Nephron progenitor cell (in vitro differentiated cells): ENCODE results near the gene CNNM2.

ENCODE experiments used
- DNase-seq: peaks from one replicate; pipeline ENCODE4 v3.0.0; 2021
- H3K27ac Mint-ChIP-seq: 2 replicates; pipeline ENCODE4 v1.8.0; 2021; ENCODE audit warnings: mild to moderate bottlenecking, moderate library complexity, mixed read lengths
- H3K27me3 Mint-ChIP-seq: 2 replicates; pipeline ENCODE4 v1.8.0; 2021; ENCODE audit warnings: mild to moderate bottlenecking, low read depth, mixed read lengths; ENCODE audit not compliant: poor library complexity
- H3K36me3 Mint-ChIP-seq: 2 replicates; pipeline ENCODE4 v1.8.0; 2021; ENCODE audit warnings: low read depth, mixed read lengths
- H3K4me1 Mint-ChIP-seq: 2 replicates; pipeline ENCODE4 v1.8.0; 2021; ENCODE audit warnings: mixed read lengths
- H3K4me3 Mint-ChIP-seq: 2 replicates; pipeline ENCODE4 v1.8.0; 2021; ENCODE audit warnings: mild to moderate bottlenecking, moderate library complexity, mixed read lengths
- H3K9me3 Mint-ChIP-seq: 2 replicates; pipeline ENCODE4 v1.8.0; 2021; ENCODE audit warnings: mild to moderate bottlenecking, moderate library complexity, mixed read lengths
- TF ChIP-seq, protein P1 (sequence below): fragments of 200-600 bp; sonication (generic); IDR thresholded peaks from 2 replicates; pipeline ENCODE4 v1.5.0; 2021; ENCODE audit warnings: antibody characterized with exemption

Gene CNNM2

DNA sequence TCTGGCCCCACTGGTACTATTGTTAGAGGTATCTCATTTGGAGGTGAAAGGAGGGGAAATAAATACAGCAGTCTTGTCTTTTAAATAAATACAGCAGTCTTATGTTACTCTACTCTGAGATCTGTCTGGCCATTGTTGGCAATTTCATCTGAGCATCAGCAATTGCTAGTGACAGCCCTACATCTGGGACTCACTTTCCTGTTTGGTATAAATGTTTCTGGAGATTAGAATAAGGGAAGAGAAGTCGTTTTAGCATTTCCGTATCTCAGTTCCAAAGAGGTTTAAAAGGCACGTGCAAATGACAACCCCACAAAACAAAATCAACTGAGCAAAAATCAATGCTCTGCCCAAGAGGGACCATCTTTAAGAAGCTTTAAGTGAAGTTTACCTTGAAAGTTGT lies 18.1 kb upstream of the CNNM2 start:
- TF ChIP-seq, protein P1, sequence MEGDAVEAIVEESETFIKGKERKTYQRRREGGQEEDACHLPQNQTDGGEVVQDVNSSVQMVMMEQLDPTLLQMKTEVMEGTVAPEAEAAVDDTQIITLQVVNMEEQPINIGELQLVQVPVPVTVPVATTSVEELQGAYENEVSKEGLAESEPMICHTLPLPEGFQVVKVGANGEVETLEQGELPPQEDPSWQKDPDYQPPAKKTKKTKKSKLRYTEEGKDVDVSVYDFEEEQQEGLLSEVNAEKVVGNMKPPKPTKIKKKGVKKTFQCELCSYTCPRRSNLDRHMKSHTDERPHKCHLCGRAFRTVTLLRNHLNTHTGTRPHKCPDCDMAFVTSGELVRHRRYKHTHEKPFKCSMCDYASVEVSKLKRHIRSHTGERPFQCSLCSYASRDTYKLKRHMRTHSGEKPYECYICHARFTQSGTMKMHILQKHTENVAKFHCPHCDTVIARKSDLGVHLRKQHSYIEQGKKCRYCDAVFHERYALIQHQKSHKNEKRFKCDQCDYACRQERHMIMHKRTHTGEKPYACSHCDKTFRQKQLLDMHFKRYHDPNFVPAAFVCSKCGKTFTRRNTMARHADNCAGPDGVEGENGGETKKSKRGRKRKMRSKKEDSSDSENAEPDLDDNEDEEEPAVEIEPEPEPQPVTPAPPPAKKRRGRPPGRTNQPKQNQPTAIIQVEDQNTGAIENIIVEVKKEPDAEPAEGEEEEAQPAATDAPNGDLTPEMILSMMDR: no peak
- no peaks in the 10 kb centered on the region for H3K4me1 Mint-ChIP-seq
- H3K9me3 Mint-ChIP-seq: no peaks in the 10 kb centered on the region
- H3K27ac Mint-ChIP-seq: peak overlapping the region; percentile 49
- H3K36me3 Mint-ChIP-seq: peaks cover 10% of the 10 kb centered on the region
- H3K4me3 Mint-ChIP-seq: no peak overlapping the region
- DNase-seq: no peak
- no peaks in the 10 kb centered on the region for H3K27me3 Mint-ChIP-seq

- Mint-ChIP-seq H3K4me1 (no peaks in the 10 kb centered on the region), H3K36me3 (peaks cover 8% of the 10 kb centered on the region), H3K27me3 (peaks cover 4% of the 10 kb centered on the region), H3K4me3 (no peak overlapping the region), H3K9me3 (no peaks in the 10 kb centered on the region), H3K27ac (no peak overlapping the region)
- no peak for DNase-seq
- TF ChIP-seq, protein P1: no peak
These were observed 13.7 kb upstream of the CNNM2 start for GRCh38 chr10:102904346-102904745.

DNA sequence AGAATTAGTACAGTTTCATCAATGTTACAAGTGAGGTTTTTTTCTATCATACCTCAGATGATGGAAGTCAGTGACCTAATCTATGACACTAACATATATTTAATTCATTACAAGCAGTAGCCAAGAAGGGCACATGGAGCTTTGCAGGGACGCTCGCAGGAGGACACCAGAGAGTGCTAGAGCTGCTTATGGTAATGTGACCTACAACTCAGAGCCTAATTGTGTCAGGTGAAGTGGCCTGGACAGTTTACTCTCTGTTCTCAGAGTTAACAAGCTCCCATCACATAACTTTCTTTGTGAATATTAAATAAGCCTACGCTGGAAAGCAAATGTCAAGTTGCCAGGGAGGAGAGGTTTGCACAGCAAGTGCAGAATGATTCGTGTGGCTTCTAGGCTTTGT lies 11.6 kb upstream of the CNNM2 start:
- H3K4me3 Mint-ChIP-seq: no peak overlapping the region

GRCh38 chr10:102914781-102915180 lies 3.3 kb upstream of the CNNM2 start:
- H3K9me3 Mint-ChIP-seq: peaks cover 3% of the 10 kb centered on the region
- no peak for DNase-seq
- H3K4me3 Mint-ChIP-seq: no peak overlapping the region
- peaks cover 23% of the 10 kb centered on the region for H3K4me1 Mint-ChIP-seq
- H3K27me3 Mint-ChIP-seq: peaks cover 35% of the 10 kb centered on the region
- peaks cover 4% of the 10 kb centered on the region for H3K36me3 Mint-ChIP-seq
- TF ChIP-seq, protein P1: no peak
- H3K27ac Mint-ChIP-seq: no peak overlapping the region

More for the DNA sequence above, 11.6 kb upstream of the CNNM2 start:
- Mint-ChIP-seq H3K36me3 (peaks cover 8% of the 10 kb centered on the region), H3K9me3 (no peaks in the 10 kb centered on the region), H3K27me3 (peaks cover 9% of the 10 kb centered on the region), H3K4me1 (peaks cover 2% of the 10 kb centered on the region), H3K27ac (no peak overlapping the region)
- DNase-seq: no peak
- TF ChIP-seq, protein P1: no peak

DNA sequence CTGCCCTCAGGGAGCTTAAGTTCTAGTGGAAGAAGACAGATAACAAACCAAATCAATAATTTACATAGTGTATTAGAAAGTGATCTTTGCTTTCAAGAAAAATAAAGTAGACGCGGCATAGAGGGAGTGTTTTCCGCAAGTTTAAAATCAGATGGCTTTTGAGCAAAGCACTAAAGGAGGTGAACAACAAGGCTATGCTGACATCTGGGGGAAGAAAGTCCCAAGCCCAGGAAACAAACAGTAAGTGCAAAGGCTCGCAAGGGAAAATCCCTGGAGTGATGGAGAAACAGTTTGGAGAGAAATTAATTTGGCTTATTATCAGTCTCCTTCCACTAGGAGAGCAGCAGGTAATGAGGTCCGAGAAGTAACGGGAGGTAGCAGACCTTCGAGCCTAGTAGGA lies 1.9 kb upstream of the CNNM2 start:
- Mint-ChIP-seq H3K36me3 (peaks cover 11% of the 10 kb centered on the region), H3K27me3 (peaks cover 44% of the 10 kb centered on the region), H3K4me1 (peaks cover 36% of the 10 kb centered on the region), H3K27ac (no peak overlapping the region), H3K4me3 (peak overlapping the region; percentile 71), H3K9me3 (peaks cover 3% of the 10 kb centered on the region)
- TF ChIP-seq, protein P1: no peak
- DNase-seq: no peak

- H3K27ac Mint-ChIP-seq: peak overlapping the region; percentile 51
- peaks cover 34% of the 10 kb centered on the region for H3K4me1 Mint-ChIP-seq
- peaks cover 14% of the 10 kb centered on the region for H3K36me3 Mint-ChIP-seq
- no peaks in the 10 kb centered on the region for H3K9me3 Mint-ChIP-seq
- TF ChIP-seq, protein P1: peak; percentile 97
- H3K27me3 Mint-ChIP-seq: peaks cover 44% of the 10 kb centered on the region
- peak overlapping the region; percentile 93 for H3K4me3 Mint-ChIP-seq
- peak; percentile 83 for DNase-seq
These were observed 656 bp upstream of the CNNM2 start for GRCh38 chr10:102917314-102917961.
